ENCODE results near the gene TK2.

DNA sequence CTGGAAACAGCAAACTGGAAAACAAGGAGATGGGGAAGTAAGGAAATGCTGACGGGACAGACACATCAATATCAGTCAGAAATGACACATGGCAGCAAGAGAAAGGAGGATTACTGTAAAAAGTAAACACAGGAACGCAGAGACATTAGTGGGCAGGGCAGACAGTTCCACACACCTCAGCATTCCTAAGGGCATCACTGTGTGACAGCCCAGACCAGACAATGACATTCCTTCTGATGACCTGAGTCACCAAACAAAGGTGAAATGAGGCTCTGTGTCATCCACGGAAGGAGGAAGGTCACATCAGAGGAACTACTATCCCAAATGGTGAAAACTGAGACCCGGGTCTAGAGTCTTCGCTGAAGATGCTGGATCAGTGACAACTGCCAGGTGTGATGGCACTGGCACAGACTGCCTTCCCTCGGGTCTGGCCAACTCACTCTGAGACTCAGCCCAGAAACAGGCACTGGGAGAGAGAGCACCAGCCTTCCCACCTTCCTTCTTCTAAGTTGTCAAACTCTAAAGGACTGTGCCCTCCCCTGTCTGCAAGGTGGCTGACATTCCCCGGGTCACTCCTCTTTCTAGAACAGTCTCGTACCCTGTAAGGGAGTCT lies 36.7 kb downstream of the TK2 start:
- TF ChIP-seq POLR2A (IDR thresholded peaks at IDR 0.05) = no peak
- TF ChIP-seq, protein P1, sequence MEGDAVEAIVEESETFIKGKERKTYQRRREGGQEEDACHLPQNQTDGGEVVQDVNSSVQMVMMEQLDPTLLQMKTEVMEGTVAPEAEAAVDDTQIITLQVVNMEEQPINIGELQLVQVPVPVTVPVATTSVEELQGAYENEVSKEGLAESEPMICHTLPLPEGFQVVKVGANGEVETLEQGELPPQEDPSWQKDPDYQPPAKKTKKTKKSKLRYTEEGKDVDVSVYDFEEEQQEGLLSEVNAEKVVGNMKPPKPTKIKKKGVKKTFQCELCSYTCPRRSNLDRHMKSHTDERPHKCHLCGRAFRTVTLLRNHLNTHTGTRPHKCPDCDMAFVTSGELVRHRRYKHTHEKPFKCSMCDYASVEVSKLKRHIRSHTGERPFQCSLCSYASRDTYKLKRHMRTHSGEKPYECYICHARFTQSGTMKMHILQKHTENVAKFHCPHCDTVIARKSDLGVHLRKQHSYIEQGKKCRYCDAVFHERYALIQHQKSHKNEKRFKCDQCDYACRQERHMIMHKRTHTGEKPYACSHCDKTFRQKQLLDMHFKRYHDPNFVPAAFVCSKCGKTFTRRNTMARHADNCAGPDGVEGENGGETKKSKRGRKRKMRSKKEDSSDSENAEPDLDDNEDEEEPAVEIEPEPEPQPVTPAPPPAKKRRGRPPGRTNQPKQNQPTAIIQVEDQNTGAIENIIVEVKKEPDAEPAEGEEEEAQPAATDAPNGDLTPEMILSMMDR (IDR thresholded peaks at IDR 0.05) = no peak
